ENCODE measurements around the gene DOC2B.
A peak's percentile ranks its signal among the peaks of the same experiment; 100 is the strongest.
"Not testable (repeated sequence)": the region's sequence is repeated elsewhere in the genome, so short reads cannot be mapped to it uniquely, and the experiment has no call there.

Gene DOC2B

DNA sequence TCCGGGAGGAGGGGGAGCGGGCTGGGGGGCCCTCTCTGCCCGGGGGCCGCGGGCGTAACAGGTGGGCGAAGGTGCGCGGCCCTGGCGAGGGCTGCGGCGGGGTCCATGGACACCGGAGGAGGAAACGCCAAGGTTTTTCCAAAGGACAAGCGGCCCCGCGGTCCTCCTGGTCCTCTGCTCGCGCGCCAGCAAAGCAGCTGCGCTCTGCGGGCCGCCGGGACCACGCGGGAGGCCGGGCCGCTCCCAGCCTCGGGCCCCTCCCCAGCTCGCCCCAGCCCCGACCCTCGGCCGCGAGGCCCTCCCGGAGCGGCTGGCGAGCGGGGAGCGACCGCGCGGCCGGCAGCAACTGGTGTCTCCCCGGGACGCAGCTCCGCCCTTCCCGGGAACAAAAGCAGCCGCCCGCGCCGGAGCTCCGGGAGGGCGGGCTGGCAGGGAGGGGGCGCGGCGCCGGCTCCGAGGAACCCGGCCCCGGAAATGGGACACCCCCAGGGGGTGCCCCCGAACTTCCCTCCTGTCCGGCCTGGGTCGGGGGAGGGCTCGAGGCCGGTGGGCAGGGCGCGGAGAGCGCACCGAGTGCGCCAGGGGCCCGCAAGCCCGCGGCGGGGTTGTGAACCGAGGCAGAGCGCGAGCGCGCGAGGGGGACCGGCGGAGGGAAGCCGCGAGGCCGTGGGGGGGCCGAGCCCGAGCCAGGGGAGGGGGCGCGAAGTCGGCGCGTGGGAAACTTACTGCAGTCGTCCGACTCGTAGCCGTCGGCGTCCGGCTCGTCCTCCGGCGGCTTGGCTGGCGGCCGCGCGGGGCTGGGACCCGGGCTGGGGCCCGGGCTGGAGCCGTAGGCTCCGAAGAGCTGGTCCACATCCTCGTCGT, 837 bp downstream of the DOC2B start:
- Mint-ChIP-seq H3K27me3 (peaks cover 74% of the 10 kb centered on the region), H3K4me1 (peaks cover 8% of the 10 kb centered on the region), H3K4me3 (no peak overlapping the region), H3K27ac (no peak overlapping the region), H3K9me3 (no peaks in the 10 kb centered on the region)
- no peak for DNase-seq
- ATAC-seq: peak; percentile 24

DNA sequence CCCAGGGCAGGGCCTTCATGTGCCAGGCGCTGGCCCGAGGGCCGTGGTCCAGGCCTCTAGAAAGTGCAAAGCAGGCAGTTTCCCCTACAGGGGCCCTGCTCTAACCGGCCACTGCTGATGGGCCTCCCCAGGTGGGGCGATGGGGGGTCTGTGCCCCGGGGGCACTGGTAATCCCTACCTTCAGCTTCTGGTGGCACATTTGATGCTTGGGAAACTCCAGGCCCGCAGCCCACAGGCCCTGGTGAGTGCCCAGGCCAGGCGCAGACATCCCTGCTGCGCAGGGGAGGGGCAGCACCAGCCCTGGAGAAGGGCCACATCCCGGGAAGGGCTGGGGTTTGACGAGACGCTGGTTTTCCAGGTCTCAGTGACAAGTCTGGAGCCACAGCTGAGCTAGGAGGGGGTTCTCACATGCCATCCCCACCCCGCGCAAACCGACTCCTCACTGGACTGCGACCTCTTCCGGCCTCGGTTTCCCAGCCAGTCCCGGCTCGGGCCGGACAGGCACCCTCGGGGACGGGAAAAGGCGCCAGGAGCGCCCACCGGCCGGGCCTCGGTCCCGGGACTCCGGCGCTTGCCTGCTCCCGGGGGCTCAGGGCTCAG, 1.6 kb downstream of the DOC2B start:
- Mint-ChIP-seq H3K4me1 (peaks cover 5% of the 10 kb centered on the region), H3K9me3 (no peaks in the 10 kb centered on the region), H3K27me3 (peaks cover 66% of the 10 kb centered on the region), H3K4me3 (peak overlapping the region in 1 of 2 donors; percentile 13), H3K27ac (no peak overlapping the region)
- no peak for DNase-seq
- no peak for ATAC-seq

DNA sequence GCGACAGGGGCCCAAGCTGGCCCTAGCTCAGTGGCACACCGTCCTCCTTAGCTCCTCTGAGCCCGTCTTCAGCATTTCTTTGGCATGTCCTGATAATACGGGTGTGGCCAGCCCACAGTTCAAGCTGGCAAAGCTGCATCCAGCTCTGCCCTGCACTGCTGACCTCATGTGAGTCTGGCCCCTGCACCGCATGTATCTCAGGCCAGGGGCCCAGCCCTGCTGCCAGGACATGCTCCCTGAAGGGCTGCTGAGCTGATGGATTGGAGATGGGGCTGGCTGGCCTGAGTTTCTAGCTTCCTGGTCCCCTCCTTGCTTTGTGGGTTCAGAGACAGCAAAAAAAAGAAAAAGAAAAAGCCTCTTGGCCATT, 2.4 kb downstream of the DOC2B start:
- ATAC-seq (no peak), DNase-seq (no peak)
- no peaks in the 10 kb centered on the region for H3K9me3 Mint-ChIP-seq
- no peak overlapping the region for H3K4me3 Mint-ChIP-seq
- peaks cover 58% of the 10 kb centered on the region for H3K27me3 Mint-ChIP-seq
- H3K4me1 Mint-ChIP-seq: peaks cover 5% of the 10 kb centered on the region
- H3K27ac Mint-ChIP-seq: no peak overlapping the region

DNA sequence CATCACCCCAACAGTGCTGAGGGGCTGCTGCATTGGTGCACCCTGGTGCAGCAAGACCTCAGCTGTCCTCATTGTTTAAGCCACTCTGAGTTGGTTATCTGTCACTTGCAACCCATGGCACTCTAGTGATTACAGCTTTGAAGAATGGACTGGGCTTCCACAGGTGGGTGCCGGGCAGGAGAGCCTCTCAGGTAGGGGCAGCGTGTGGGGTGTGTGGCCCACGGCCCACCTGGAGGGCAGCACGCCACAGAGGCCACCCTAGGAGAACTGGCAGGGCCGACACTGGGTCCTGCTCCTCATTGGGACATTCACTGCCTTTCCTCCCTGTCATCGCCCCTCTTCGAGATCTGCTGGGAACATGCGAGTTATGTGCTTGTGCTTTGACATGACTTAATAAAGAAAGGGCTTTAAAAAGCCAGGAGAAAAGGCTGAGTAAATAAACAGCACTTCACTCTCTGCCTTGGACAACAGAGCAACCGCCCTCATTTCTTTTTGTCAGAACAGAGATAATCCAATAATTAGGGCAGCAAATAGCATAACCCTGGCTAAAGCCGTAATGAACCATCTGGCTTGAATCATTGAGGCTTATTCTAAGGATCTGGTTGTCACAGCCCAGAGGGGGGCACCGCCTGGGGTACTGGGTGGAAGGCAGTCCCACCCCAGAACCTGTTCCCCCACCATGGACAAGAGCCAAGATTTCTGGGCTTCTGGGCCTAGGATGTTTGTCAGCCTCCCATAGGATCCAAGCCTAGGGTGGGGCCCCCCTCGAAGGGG, 3.0 kb downstream of the DOC2B start:
- no peak overlapping the region for H3K4me3 Mint-ChIP-seq
- DNase-seq (no peak), ATAC-seq (no peak)
- H3K9me3 Mint-ChIP-seq: no peaks in the 10 kb centered on the region
- no peak overlapping the region for H3K27ac Mint-ChIP-seq
- peaks cover 5% of the 10 kb centered on the region for H3K4me1 Mint-ChIP-seq
- H3K27me3 Mint-ChIP-seq: peaks cover 52% of the 10 kb centered on the region

DNA sequence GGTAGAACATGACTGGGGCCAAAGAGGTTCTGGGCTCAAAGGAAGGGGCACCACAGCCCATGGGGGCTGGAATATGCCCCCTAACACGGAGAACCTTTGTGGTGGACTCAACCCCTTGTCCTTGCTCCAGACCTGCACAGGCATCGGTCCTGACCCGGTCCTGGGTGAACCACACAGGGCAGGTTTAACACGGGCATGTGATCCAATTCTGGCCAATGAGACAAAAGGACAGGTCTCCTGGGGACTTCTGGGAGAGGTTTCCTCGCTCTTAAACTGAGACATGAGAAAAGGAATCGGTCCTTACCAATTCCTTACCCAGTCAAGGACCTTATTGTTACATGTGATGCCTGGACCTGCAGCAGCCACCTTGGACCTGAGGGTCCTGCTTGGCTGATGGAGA, 3.7 kb downstream of the DOC2B start:
- Mint-ChIP-seq H3K4me3 (no peak overlapping the region), H3K27ac (no peak overlapping the region), H3K4me1 (peaks cover 5% of the 10 kb centered on the region), H3K27me3 (peaks cover 45% of the 10 kb centered on the region), H3K9me3 (no peaks in the 10 kb centered on the region)
- ATAC-seq (no peak), DNase-seq (no peak)

DNA sequence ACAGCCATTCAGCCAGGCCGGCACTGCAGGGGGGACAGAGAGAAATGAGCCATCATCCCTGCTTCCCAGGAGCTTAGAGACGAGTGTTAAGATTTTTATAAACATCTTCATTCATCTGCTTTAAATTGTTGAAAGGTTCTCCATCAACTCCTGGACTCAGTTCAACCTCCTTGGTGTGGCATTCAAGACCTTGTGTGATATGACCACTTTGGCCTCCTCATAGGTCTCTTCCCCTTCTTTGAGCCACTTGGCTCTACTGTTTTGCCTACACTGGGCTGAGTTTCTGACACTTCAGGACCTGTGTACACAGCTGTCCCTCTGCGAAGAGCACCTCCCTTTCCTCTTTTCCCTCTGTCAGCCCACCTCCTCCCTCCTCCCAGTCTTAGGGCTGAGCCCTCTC, 4.3 kb downstream of the DOC2B start:
- Mint-ChIP-seq H3K4me1 (peaks cover 4% of the 10 kb centered on the region), H3K4me3 (no peak overlapping the region), H3K27me3 (peaks cover 39% of the 10 kb centered on the region), H3K9me3 (no peaks in the 10 kb centered on the region), H3K27ac (no peak overlapping the region)
- ATAC-seq (no peak), DNase-seq (no peak)

DNA sequence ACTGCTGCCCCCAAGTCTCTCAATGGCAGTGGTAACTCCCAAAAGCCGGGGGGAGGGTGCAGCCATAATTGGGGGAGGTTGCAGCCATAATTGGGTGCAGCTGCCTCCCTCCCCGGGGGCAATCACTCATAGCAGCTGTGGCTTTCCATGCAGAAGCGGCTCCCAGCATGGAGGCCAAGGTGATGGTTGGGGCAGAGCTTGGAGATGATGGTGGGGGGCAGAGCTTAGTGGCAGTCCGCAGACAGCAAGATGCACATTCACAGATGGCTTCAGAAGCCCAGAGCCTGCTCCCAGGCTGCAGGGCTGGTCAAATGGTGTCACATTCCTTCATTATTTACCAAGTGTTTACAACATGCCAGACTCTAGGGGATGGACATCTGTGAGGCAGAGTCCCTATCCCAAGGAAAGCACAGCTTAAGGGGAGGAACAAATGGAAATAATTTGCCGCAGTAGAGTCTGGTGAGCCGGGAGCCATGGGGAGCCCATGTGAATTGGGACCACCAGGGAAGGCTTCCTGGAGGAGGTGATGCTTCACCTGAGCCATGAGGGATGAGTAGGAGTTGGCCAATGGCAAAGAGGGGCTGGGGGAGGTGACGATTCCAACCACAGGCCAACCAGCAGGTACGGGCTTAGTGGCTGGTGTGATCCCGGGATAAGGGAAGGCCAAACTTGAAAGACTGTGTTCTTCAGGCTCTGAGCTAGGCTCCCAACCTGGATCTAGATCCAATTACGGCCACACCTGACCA, 8.1 kb downstream of the DOC2B start:
- Mint-ChIP-seq H3K4me1 (peaks cover 9% of the 10 kb centered on the region), H3K27ac (no peak overlapping the region), H3K4me3 (no peak overlapping the region), H3K9me3 (no peaks in the 10 kb centered on the region), H3K27me3 (peaks cover 23% of the 10 kb centered on the region)
- ATAC-seq: no peak
- no peak for DNase-seq

DNA sequence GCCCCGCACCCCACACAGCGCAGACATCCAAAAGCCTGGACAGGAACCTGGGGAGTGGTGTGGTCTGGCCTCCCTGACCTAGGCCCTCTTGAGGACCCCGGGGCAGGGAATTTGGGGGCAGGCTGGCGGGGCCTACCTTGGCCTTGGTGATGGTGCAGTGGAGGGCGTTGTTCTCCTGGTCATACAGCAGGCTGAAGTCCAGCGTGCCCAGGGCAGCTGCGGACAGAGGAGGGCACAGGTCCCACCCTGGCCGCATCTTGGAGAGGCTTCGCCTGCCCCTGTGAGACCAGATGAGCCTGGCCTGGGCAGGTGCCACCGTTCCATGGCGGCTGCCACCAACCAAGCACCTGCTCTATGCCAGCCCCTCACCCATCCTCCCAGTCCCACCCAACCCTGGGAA, 9.0 kb downstream of the DOC2B start:
- DNase-seq: no peak
- H3K9me3 Mint-ChIP-seq: no peaks in the 10 kb centered on the region
- peaks cover 9% of the 10 kb centered on the region for H3K4me1 Mint-ChIP-seq
- no peak overlapping the region for H3K4me3 Mint-ChIP-seq
- no peak overlapping the region for H3K27ac Mint-ChIP-seq
- H3K27me3 Mint-ChIP-seq: peaks cover 13% of the 10 kb centered on the region
- ATAC-seq: no peak

DNA sequence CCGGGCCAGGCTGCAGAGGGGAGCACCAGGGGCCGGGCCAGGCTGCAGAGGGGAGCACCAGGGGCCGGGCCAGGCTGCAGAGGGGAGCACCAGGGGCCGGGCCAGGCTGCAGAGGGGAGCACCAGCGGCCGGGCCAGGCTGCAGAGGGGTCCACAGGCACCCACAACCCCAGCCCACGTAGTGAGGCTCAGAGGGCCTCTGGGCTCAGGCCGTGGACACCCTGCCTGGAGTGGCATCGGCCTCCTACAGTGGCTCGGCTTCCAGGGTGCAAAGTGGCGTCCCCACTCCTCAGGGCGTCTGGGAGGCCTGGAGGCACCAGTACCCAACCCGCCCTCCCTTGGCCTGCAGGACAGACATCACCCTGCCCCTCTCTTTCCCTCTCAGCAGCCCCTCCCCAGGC, 9.6 kb downstream of the DOC2B start:
- Mint-ChIP-seq H3K9me3 (no peaks in the 10 kb centered on the region), H3K27me3 (peaks cover 8% of the 10 kb centered on the region), H3K4me1 (peaks cover 9% of the 10 kb centered on the region), H3K27ac (no peak overlapping the region), H3K4me3 (no peak overlapping the region)
- ATAC-seq: no peak
- no peak for DNase-seq

DNA sequence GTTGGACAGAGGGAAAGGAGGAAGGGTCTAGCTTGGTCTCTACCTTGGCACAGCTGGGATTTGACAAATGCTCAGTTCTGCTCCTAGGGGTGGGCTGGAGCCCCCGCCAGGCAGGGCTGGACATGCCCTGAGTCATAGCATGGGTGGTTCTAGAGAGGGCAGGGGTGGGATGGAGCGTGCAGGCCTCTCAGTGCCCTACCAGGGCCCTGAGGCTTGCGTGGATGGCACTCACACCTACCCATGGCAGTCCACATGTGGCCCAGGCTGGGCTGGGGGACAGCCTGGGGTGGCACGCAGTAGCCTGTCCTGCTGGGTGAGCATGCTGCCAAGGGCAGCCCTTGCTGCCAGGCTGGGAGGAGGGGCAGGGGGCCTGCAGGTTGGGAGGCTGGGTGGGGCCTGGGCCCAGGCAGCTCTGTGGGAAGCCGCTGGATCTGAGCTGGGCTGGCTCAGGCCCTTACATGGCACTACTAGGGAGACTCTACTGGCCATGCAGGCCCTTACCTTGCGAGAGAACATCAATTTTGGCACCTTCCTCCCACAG, 11.2 kb downstream of the DOC2B start:
- DNase-seq: no peak
- Mint-ChIP-seq H3K9me3 (no peaks in the 10 kb centered on the region), H3K27ac (no peak overlapping the region), H3K4me3 (no peak overlapping the region), H3K4me1 (peaks cover 9% of the 10 kb centered on the region), H3K27me3 (peaks cover 8% of the 10 kb centered on the region)
- no peak for ATAC-seq

DNA sequence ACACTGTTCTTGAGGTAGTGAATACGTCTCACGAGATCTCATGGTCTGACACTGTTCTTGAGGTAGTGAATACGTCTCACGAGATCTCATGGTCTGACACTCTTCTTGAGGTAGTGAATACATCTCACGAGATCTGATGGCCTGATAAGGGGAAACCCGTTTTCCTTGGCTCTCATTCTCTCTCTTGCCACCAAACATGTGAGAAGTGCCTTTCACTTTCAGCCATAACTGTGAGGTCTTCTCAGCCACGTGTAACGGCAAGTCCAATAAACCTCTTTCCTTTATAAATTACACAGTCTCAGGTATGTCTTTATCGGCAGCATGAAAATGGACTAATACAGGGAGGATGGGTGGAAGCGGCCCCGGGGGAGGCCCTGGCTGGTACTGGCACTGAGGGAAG, 12.8 kb downstream of the DOC2B start:
- not testable (repeated sequence) for H3K27me3 Mint-ChIP-seq, H3K9me3 Mint-ChIP-seq, H3K4me3 Mint-ChIP-seq, H3K4me1 Mint-ChIP-seq, H3K27ac Mint-ChIP-seq
- peak; percentile 84 for ATAC-seq
- peak in 1 of 2 donors; percentile 40 for DNase-seq

DNA sequence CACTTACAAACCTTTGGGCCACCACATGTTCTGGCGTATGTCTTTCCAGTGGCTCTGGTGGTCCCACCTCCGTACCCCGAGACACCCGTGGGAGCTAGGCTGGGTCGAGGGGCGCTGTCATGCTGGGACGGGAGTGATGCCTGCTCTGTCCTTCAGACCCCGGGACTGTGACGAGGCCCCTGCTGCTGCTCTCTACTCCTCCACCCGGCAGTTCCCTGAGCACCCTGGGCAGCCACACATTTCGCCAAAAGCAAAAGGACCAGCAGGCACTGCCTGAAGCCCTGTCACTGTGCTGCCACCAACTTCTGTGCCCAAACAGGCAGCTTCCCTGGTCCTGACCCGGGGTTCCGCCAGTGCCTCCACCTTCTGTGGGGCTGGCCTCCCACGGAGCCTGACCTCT, 15.5 kb downstream of the DOC2B start:
- ATAC-seq (no peak), DNase-seq (no peak)
- Mint-ChIP-seq H3K27me3 (peaks cover 8% of the 10 kb centered on the region), H3K4me3 (no peak overlapping the region), H3K4me1 (peaks cover 9% of the 10 kb centered on the region), H3K9me3 (no peaks in the 10 kb centered on the region), H3K27ac (no peak overlapping the region)

DNA sequence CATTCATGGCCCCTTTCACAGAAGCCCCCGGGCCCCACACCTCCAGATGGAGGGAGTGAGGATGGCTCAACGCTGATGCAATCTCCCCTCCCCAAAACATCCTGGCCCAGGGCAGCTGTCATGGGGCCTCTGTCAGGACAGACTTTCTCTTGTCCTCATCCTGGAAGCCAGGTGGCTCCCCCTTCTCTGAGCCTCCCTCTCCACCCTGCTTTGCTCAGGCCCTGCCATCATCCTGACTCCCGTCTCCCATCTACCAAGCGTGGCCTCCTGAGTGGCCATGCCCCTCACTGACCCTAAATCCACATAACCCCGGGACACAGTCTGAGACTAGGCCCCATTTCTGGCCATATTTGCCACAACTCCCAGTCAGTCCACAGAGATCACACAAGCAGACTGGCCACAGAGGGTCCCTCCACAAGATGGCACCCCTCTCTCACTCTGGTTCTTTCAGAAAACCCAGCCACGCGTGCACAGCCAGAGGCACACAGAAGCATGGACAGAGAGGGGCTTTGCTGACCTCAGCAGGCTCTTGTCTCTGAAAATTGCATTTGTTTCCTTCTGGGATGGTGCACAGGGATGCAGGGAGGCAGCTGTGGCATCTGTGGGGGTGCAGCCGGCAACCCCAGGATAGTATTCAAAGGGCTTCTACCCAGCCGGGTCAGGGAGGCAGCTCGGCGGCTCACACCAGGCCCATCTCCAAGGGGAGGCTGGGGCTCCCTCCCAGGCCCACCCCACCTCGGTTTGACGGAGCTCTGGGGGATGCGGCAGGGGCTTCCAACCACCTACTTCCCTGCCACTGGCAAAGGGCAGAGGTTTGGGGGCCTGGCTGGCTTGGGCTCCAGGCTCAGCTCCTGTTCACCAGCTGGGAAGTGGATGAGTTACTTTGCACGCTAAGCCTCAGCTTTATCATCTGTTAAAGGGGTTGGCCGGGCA, 16.9 kb downstream of the DOC2B start:
- ATAC-seq (peak; percentile 62), DNase-seq (peak in 1 of 2 donors; percentile 31)
- H3K4me3 Mint-ChIP-seq: no peak overlapping the region
- no peaks in the 10 kb centered on the region for H3K9me3 Mint-ChIP-seq
- H3K27me3 Mint-ChIP-seq: peaks cover 8% of the 10 kb centered on the region
- peak overlapping the region; percentile 36 to 59 for H3K27ac Mint-ChIP-seq
- H3K4me1 Mint-ChIP-seq: peaks cover 9% of the 10 kb centered on the region

DNA sequence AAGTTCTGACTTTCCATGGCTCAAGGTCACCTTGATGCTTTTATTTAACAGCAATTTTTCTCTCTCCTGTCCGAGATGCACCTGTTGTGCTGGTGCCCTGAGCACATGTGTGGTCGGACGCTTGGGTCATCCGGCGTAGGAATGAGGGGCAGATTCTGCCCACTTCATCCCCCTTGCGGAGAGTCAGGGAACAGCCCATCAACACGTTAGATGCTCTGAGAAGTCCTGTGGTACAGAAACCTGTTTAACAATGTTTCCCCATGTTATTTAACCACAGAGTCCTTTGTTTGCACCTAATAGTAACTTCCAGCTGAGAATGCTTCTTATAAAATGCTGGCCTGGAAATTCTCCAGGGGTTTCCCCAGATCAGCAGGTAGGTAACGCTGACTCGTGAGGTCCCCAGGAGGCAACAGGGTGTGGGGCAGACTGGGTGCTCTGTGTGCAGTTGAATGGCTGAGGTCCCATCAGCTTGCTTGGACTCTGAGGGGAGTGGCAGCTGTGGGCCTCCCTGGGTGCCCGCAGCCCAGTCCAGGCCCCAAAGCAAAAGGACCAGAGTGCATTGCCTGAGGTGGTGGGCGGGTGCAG, 17.8 kb downstream of the DOC2B start:
- no peak overlapping the region for H3K4me3 Mint-ChIP-seq
- peaks cover 2% of the 10 kb centered on the region for H3K4me1 Mint-ChIP-seq
- DNase-seq (no peak), ATAC-seq (no peak)
- no peak overlapping the region for H3K27ac Mint-ChIP-seq
- H3K9me3 Mint-ChIP-seq: no peaks in the 10 kb centered on the region
- peaks cover under 1% of the 10 kb centered on the region for H3K27me3 Mint-ChIP-seq

All from stimulated activated naive CD8-positive, alpha-beta T cell treated with anti-CD3 and anti-CD28 coated beads, Interleukin-15, amount 100 ng/mL, for 72 hours (primary cell).